ENCODE results near the gene RNASE8. TPM values are rescaled to one million over a fixed set of nuclear protein-coding genes. Genes with fewer than 3 reads are reported as not detected.

The RNASE8 gene
- total RNA-seq, 1 experiment from 2014 or later, result not detected

DNA sequence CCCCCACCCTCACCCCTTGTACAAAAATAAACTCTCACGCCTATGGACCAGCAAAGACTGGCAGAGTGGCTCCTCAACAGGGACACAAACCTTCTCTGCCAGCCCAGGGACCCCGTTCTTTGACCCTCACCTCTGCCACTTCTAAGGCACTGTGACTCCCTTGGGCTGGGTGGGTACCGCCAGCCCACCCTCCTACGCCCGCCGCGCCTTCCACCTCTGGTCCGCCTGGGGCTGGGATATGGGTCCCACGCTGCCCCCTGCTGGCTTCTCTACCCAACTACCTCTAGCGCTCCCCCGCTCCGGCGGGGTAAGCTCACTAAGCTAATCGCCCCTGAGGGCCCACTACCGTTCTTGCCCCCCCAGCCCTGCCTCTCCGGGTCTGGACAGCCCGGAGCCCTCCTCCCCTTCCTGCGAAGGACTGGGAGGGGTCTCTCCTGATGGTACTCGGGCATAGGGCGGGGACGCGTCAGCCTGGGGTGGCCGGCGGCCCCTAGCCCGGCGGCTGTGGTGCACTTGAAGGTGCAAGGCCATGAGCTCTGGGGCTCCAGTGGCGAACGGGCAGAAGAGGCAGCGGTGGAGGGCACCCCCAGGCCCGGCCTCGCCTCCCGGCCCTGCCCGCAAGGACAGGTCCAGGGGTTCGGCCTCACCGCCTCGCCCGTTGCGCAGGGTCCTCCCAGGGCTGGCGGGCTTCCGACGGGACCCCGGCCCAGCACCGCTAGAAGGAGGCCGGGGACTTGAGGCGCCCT lies 32.7 kb downstream of the RNASE8 start (continued):
- TF ChIP-seq, protein P1, sequence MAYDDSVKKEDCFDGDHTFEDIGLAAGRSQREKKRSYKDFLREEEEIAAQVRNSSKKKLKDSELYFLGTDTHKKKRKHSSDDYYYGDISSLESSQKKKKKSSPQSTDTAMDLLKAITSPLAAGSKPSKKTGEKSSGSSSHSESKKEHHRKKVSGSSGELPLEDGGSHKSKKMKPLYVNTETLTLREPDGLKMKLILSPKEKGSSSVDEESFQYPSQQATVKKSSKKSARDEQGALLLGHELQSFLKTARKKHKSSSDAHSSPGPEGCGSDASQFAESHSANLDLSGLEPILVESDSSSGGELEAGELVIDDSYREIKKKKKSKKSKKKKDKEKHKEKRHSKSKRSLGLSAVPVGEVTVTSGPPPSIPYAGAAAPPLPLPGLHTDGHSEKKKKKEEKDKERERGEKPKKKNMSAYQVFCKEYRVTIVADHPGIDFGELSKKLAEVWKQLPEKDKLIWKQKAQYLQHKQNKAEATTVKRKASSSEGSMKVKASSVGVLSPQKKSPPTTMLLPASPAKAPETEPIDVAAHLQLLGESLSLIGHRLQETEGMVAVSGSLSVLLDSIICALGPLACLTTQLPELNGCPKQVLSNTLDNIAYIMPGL (CRISPR knock-in tag; IDR thresholded peaks at IDR 0.05), result peak; percentile 25; the same call in 1 of the 2 replicates
- no peak for TF ChIP-seq JUN (CRISPR knock-in tag; IDR thresholded peaks at IDR 0.05)
- TF ChIP-seq, protein P2, sequence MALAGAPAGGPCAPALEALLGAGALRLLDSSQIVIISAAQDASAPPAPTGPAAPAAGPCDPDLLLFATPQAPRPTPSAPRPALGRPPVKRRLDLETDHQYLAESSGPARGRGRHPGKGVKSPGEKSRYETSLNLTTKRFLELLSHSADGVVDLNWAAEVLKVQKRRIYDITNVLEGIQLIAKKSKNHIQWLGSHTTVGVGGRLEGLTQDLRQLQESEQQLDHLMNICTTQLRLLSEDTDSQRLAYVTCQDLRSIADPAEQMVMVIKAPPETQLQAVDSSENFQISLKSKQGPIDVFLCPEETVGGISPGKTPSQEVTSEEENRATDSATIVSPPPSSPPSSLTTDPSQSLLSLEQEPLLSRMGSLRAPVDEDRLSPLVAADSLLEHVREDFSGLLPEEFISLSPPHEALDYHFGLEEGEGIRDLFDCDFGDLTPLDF (CRISPR knock-in tag; IDR thresholded peaks at IDR 0.05), result no peak

- Mint-ChIP-seq H3K27ac (peak overlapping the region; percentile 37; the same call in 1 of the 2 replicates), H3K27me3 (ENCODE audit: low read depth) (no peaks in the 10 kb centered on the region), H3K4me3 (no peak overlapping the region), H3K4me1 (peaks cover 59% of the 10 kb centered on the region), H3K9me3 (no peaks in the 10 kb centered on the region), H3K36me3 (peaks cover 50% of the 10 kb centered on the region)
- ChIA-PET POLR2A (interaction anchor here (0.8 to 7.0 kb wide), 7 partner anchors 11 to 76 kb away, joined by 3 to 74 read pairs (median 5); partner anchors contain the start of gene ARHGEF40), CTCF (interaction anchor here (0.6 to 7.9 kb wide), 37 partner anchors 7 to 293 kb away, joined by 3 to 321 read pairs (median 6); partner anchors contain the start of genes ARHGEF40, SUPT16H, TMEM253 and ZNF219)
- TF ChIP-seq GTF2I (CRISPR knock-in tag; conservative IDR thresholded peaks at IDR 0.05) (no peak), JUN (CRISPR knock-in tag; IDR thresholded peaks at IDR 0.05) (no peak), TP53 (CRISPR knock-in tag; IDR thresholded peaks at IDR 0.05) (no peak), IRF2 (CRISPR knock-in tag; IDR thresholded peaks at IDR 0.05; ENCODE audit: borderline replicate concordance, low read depth) (no peak), RELA (CRISPR knock-in tag; IDR thresholded peaks at IDR 0.05; ENCODE audit: borderline replicate concordance) (no peak), GABPB1 (CRISPR knock-in tag; IDR thresholded peaks at IDR 0.05) (no peak), ZBTB43 (CRISPR knock-in tag; IDR thresholded peaks at IDR 0.05) (no peak), NFE2L1 (CRISPR knock-in tag; IDR thresholded peaks at IDR 0.05) (no peak), ZNF263 (CRISPR knock-in tag; IDR thresholded peaks at IDR 0.05; ENCODE audit: low read depth) (no peak), ATF6 (CRISPR knock-in tag; IDR thresholded peaks at IDR 0.05) (no peak), ZNF232 (CRISPR knock-in tag; IDR thresholded peaks at IDR 0.05) (no peak), PRRX2 (CRISPR knock-in tag; IDR thresholded peaks at IDR 0.05) (no peak)
- TF ChIP-seq, protein P3, sequence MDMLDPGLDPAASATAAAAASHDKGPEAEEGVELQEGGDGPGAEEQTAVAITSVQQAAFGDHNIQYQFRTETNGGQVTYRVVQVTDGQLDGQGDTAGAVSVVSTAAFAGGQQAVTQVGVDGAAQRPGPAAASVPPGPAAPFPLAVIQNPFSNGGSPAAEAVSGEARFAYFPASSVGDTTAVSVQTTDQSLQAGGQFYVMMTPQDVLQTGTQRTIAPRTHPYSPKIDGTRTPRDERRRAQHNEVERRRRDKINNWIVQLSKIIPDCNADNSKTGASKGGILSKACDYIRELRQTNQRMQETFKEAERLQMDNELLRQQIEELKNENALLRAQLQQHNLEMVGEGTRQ (CRISPR knock-in tag; IDR thresholded peaks at IDR 0.05), result no peak
- TF ChIP-seq, protein P1 (CRISPR knock-in tag; IDR thresholded peaks at IDR 0.05), result no peak
- TF ChIP-seq, protein P2 (CRISPR knock-in tag; IDR thresholded peaks at IDR 0.05), result no peak
- no peak for ATAC-seq
- DNase-seq (ENCODE audit: low spot score), result no peak
These were observed 33.5 kb downstream of the RNASE8 start for GRCh38 chr14:21090940-21091663.

Measured in WTC11 (cell line).